Tibial nerve (tissue), 4 donors: Measurements from ENCODE around the gene GANAB. TPM values are rescaled to one million over a fixed set of nuclear protein-coding genes. Genes with fewer than 3 reads are reported as not detected.
A peak's percentile ranks its signal among the peaks of the same experiment; 100 is the strongest.

Experiments
- DNase-seq, 2 donors: peaks; one replicate each; pipeline ENCODE4 v3.0.0-alpha.2; 2019; ENCODE audit warnings: low spot score in 2 of 2
- H3K27ac ChIP-seq, 4 donors: fragments of 200-600 bp; sonication (generic) in 3 of 4; one replicate each; pipeline ENCODE4 v1.5.1; 2017 to 2019; ENCODE audit warnings: mild to moderate bottlenecking in 1 of 4
- H3K27me3 ChIP-seq, 2 donors: fragments of 200-600 bp; sonication (generic) in 1 of 2; one replicate each; pipeline versions ENCODE4 v1.5.1 to v1.6.0; 2017 to 2019
- H3K36me3 ChIP-seq, 3 donors: fragments of 200-600 bp; sonication (generic); one replicate each; pipeline ENCODE4 v1.5.1; 2018 to 2019
- H3K4me1 ChIP-seq, 4 donors: fragments of 200-600 bp; sonication (generic) in 3 of 4; one replicate each; pipeline ENCODE4 v1.5.1; 2017 to 2019
- H3K4me3 ChIP-seq, 4 donors: fragments of 200-600 bp; sonication (generic) in 3 of 4; one replicate each; pipeline ENCODE4 v1.5.1; 2017 to 2019; ENCODE audit warnings: mild to moderate bottlenecking in 1 of 4, moderate library complexity in 1 of 4
- H3K9me3 ChIP-seq, 4 donors: fragments of 200-600 bp; sonication (generic) in 3 of 4; one replicate each; pipeline ENCODE4 v1.5.1; 2017 to 2019
- CTCF ChIP-seq, 5 experiments: fragments of 200-600 bp in 3 of 5; fragments of 450-650 bp in 2 of 5; sonication (generic) in 3 of 5; IDR thresholded peaks; one replicate each; pipeline ENCODE4 v1.5.1; 2016 to 2019; ENCODE audit warnings: antibody characterized with exemption in 5 of 5, mild to moderate bottlenecking in 3 of 5, moderate library complexity in 2 of 5
- EP300 ChIP-seq, 2 donors: sonication (generic); formaldehyde crosslinking; IDR thresholded peaks; one replicate each; pipeline ENCODE4 v1.6.1; 2017; ENCODE audit warnings: antibody characterized with exemption in 2 of 2, mild to moderate bottlenecking in 1 of 2
- POLR2A ChIP-seq, 2 donors: fragments of 450-650 bp; IDR thresholded peaks; one replicate each; pipeline ENCODE4 v1.6.1; 2017; ENCODE audit warnings: antibody characterized with exemption in 2 of 2, mild to moderate bottlenecking in 2 of 2, moderate library complexity in 2 of 2
- WGBS, 2 donors: methylation state at CpG; one replicate each; pipeline ENCODE4 v1.1.5; 2018; 5-methylcytosine and 5-hydroxymethylcytosine counted together
- total RNA-seq, 4 donors: library from RNA; depleted of rRNA; stranded (reverse); fragments of >200 nt; gene quantifications; one replicate each; pipeline ENCODE4 v1.1.0, GENCODE V29; 2016

The GANAB gene
- total RNA-seq, 4 donors from 2014 or later, result 107 to 150 (median 121) TPM

DNA sequence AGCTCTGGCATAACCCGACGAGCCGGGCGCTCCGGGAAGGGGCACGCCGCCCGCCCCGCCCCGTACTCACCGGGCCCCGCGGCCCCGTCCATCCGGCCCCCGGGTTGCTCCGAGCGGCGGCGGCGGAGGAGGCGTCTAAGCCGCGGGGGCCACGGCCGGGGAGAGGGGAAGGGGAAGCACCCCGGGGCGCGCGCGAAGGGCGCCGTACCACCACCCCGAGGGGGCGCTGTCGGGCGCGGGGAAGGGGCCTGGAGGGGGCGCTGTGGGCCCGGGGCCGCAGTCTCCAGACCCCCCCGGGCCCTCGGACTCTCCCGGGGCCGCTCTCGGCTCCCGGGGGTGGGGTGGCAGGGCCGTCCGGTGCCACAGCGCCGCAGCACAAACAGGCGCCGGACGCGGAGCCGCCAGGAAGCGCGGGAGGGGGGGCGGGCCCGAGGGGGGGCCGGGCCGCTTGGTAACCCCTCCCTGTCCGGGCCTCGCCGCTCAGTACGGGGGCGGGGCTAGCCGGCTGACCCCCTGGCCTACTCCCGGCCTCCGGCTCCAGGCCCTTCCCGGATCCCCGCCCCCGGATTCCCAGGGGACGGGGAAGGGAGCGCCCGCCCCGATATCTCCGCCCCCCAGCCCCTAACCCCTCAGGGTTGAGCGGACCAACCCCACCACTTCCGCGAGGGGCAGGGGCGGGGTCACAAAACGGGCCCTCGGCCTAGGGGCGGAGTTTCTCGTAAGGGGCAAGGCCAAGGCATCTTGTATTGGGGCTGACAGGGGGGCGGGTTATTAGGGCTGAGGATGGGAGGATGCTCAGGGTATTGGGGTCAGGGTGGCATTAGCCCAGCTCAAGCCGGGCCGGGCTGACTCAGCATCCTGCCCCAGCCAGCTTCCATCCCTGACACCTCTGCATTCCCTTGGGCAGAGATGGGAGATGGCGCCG is 33.8 kb downstream of the GANAB start, which contains the start of the genes EML3 and ROM1:
TSS of gene EML3 (minus strand) at position 410 of the 925 bp plus-strand sequence. CDS start at position 92, 318 bp downstream.
TSS of gene ROM1 (plus strand) at position 892 of the 925 bp plus-strand sequence. CDS start at position 917, 25 bp downstream.
- H3K4me1 ChIP-seq, result peaks cover 6 to 37% (median 16%) of the 10 kb centered on the region in 4 donors
- H3K9me3 ChIP-seq, result no peaks in the 10 kb centered on the region
- H3K27me3 ChIP-seq, result no peaks in the 10 kb centered on the region
- peak within 1 kb of the TSS; percentile 65 to 75 (median 71) for H3K4me3 ChIP-seq
- WGBS, 2 donors, result 0 to 2% methylated on average over 11 to 50 of the region's 91 CpGs
- H3K36me3 ChIP-seq, result peaks cover 0 to 70% (median 0%) of the 10 kb centered on the region in 3 donors
- peak; percentile 79 to 89 for DNase-seq
- H3K27ac ChIP-seq, result peak within 1 kb of the TSS; percentile 88 to 96 (median 95)
- TF ChIP-seq CTCF (IDR thresholded peaks at IDR 0.05), result peak; percentile 97 to 99 (median 98)
- TF ChIP-seq EP300 (IDR thresholded peaks at IDR 0.05), result peak; percentile 21 to 38
- peak in 1 of 2 donors; percentile 40 for TF ChIP-seq POLR2A (IDR thresholded peaks at IDR 0.05)

GRCh38 chr11:62611705-62612365 is 34.6 kb downstream of the GANAB start:
- no peaks in the 10 kb centered on the region for H3K27me3 ChIP-seq
- H3K4me3 ChIP-seq, result peak overlapping the region; percentile 65 to 75 (median 71)
- DNase-seq, result no peak
- peak overlapping the region; percentile 88 to 96 (median 95) for H3K27ac ChIP-seq
- WGBS, 2 donors, result 0 to 1% methylated on average over 30 to 34 of the region's 34 CpGs
- TF ChIP-seq CTCF (IDR thresholded peaks at IDR 0.05), result no peak
- TF ChIP-seq POLR2A (IDR thresholded peaks at IDR 0.05), result no peak
- peak in 1 of 2 donors; percentile 31 for TF ChIP-seq EP300 (IDR thresholded peaks at IDR 0.05)
- H3K4me1 ChIP-seq, result peaks cover 6 to 40% (median 16%) of the 10 kb centered on the region in 4 donors
- H3K9me3 ChIP-seq, result no peaks in the 10 kb centered on the region
- peaks cover 0 to 70% (median 0%) of the 10 kb centered on the region in 3 donors for H3K36me3 ChIP-seq

DNA sequence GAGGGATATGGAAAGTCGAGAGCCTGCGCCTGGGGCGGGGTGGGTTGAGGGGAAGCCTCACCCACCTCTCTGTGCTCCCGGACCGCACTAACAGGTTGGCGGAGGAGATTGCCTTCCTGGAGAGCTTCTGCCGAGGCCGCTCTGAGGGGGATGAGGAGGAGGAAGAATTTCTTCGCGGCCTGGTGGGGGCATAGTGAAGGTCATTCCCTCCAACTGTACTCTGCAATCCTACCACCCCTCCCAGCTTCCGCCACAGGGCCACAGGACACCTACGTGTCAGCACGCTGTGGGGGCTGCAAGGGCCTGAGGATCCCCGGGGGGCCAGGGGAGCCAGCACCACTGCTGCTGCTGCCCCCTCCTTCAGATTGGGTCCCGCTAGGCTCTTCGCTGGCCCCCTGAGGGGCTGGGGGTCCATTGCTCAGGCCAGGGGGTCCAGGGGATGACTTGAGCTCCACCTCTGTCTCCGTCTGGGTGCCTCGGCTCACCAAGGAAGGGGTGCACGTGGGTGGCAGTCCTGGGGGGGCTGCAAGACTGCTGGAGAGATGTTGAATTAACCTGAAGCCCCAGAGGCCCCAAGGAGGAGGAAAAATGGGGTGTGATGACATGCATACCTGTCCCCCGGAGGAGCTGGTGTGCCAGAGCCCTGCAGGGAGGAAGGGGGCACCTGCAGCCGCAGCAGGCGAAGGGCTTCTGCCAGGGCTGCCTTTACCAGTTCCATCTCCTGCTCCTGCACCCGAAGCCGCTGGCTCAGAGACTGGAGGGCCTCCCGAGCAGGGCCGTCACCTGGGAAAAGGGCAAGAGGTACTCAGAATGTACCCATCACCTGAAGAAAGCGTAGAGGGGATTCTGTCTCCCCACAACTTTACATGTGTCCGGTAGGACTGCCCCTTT is 35.4 kb downstream of the GANAB start:
- Histone ChIP-seq H3K4me1 (peaks cover 6 to 40% (median 16%) of the 10 kb centered on the region in 4 donors), H3K4me3 (peak overlapping the region; percentile 65 to 75 (median 71)), H3K9me3 (no peaks in the 10 kb centered on the region), H3K27ac (peak overlapping the region; percentile 88 to 96 (median 95)), H3K27me3 (no peaks in the 10 kb centered on the region), H3K36me3 (peaks cover 0 to 70% (median 0%) of the 10 kb centered on the region in 3 donors)
- DNase-seq, result no peak
- WGBS, 2 donors, result 47 to 52% methylated on average over 19 to 27 of the region's 28 CpGs
- no peak for TF ChIP-seq EP300 (IDR thresholded peaks at IDR 0.05)
- no peak for TF ChIP-seq CTCF (IDR thresholded peaks at IDR 0.05)
- no peak for TF ChIP-seq POLR2A (IDR thresholded peaks at IDR 0.05)

GRCh38 chr11:62610403-62610802 is 36.0 kb downstream of the GANAB start:
- no peak for DNase-seq
- no peaks in the 10 kb centered on the region for H3K27me3 ChIP-seq
- no peak for TF ChIP-seq POLR2A (IDR thresholded peaks at IDR 0.05)
- WGBS, 2 donors, result 85 to 89% methylated on average over 6 of the region's 6 CpGs
- no peaks in the 10 kb centered on the region for H3K9me3 ChIP-seq
- peaks cover 6 to 42% (median 16%) of the 10 kb centered on the region in 4 donors for H3K4me1 ChIP-seq
- peaks cover 0 to 70% (median 0%) of the 10 kb centered on the region in 3 donors for H3K36me3 ChIP-seq
- H3K4me3 ChIP-seq, result no peak overlapping the region
- peak overlapping the region in 3 of 4 donors; percentile 95 to 96 (median 95) for H3K27ac ChIP-seq
